Endometrial microvascular endothelial cells (primary cell): Measurements from ENCODE around the gene SLC20A1. TPM values are rescaled to one million over a fixed set of nuclear protein-coding genes. Genes with fewer than 3 reads are reported as not detected.
"Not testable (repeated sequence)": the region's sequence is repeated elsewhere in the genome, so short reads cannot be mapped to it uniquely, and the experiment has no call there.

Experiments
- in situ Hi-C: cut with HindIII; loops from 2 replicates; pipeline ENCODE4 v1.10.0; 2017; ENCODE audit warnings: low sequenced_read_pairs, low pct_unique_long_range_greater_than_20kb; ENCODE audit errors: inconsistent ontology term
- total RNA-seq: library from RNA; depleted of rRNA; stranded (reverse); fragments of >200 nt; gene quantifications from one replicate; pipeline ENCODE4 v1.2.3, GENCODE V29; 2015; ENCODE audit errors: inconsistent ontology term

The SLC20A1 gene, protein sequence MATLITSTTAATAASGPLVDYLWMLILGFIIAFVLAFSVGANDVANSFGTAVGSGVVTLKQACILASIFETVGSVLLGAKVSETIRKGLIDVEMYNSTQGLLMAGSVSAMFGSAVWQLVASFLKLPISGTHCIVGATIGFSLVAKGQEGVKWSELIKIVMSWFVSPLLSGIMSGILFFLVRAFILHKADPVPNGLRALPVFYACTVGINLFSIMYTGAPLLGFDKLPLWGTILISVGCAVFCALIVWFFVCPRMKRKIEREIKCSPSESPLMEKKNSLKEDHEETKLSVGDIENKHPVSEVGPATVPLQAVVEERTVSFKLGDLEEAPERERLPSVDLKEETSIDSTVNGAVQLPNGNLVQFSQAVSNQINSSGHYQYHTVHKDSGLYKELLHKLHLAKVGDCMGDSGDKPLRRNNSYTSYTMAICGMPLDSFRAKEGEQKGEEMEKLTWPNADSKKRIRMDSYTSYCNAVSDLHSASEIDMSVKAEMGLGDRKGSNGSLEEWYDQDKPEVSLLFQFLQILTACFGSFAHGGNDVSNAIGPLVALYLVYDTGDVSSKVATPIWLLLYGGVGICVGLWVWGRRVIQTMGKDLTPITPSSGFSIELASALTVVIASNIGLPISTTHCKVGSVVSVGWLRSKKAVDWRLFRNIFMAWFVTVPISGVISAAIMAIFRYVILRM
- 98.8 TPM for total RNA-seq

DNA sequence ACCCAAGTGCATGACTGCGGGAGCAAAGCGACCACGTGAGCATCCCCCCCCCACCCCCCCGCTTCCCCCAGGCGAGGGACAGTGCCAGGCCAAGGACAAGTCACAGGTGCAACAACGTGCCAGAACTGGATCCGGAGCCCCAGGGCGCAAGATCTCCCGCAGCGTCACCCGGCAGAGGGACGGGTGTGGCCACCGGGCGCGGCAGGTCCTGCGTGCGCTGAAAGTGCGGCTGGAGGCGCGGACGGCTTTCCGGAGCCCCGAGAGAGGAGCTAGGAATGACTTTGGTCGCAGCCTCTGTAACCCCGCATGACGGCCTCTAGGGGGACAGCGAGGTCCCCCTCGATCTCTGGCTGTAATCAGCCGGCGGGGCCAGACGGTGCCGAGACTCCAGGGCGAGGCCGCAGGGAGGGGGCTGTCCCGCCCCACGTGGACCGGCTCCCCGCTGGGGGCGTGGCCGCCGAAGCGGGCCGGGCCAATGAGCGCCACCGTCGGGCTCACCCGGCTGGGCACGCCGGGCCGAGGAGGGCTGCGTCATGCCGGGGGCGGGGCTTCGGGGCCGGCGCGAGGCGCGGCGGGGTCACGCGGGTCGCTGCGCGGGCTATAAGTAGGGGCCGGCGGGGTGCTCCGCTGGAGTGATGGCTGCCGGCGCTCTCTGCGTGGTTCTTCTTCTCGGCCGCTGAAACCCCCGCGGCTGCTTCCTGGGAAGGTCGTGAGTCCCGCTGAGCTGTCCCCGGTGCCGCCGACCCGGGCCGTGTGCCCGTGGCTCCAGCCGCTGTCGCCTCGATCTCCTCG lies at the start of gene SLC20A1:
TSS of gene SLC20A1 (plus strand) at position 630 of the 792 bp plus-strand sequence. CDS start 890 bp downstream, outside the sequence.
- in situ Hi-C loops: loop anchor here (10.0 kb wide), 1 partner anchor 49 kb away; no protein-coding TSS in a partner anchor

DNA sequence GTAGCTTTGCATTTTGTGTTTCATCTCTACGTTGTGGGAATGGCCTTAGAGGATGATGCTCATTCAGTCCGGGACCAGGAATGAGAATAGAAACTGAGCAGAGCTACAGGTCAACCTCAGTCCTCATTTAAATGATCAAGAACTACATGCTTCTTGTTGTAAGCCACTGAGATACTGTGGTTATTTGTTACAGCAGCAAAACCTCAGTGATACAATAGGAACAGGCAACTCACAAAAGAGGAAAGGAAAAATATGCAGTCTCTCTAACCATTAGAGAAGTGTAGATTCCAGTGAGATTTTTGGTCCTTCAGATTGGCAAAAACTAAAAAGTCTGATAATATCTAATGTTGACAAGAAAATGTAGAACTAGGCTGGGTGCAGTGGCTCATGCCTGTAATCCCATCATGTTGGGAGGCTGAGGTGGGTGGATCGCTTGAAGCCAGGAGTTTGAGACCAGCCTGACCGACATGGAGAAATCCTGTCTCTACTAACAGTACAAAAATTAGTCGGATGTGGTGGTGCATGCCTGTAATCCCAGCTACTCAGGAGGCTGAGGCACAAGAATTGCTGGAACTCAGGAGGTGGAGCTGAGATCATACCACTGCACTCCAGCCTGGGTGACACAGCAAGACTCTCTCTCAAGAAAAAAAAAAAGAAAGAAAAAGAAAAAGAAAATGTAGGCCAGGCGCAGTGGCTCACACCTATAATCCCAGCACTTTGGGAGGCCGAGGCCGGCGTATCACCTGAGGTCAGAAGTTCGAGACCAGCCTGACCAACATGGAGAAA lies 48.0 kb upstream of the SLC20A1 start:
- in situ Hi-C loops: no loop called here

DNA sequence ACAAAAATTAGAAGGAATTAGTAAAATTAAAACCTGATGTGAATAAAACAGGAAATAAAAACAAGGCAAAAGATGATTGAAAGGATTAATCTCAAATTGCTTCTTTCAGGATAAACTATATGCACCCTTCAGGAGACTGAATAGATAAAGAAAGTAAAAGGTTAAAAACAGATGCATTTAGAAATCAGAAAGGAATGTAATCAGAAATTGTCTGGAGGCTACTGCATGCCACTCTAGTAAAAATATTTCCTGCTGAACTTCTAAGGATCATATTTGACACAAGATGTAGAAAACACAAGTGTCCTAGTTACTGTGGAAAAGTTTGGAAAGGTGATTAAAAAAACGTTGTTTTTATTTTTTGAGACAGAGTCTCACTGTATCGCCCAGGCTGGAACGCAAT lies 45.1 kb upstream of the SLC20A1 start:
- in situ Hi-C loops: no loop called here

DNA sequence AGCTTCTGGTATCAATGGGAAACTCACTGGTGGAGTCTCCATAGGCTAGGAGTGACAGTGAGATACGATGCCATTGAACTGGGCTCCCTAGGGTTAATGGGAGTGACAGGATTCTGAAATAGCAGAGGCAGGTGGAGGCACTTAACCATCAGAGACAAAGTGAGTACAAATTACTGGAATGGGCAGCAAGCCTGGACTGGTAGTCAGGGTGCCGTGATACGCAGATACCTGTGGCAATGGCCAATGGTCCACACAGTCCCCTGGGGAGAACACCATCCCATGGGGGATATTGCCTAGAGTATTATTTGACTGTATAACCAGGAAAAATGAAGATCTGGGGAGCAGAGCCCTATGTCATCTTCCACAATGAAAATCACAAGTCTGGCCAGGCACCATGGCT lies 44.0 kb upstream of the SLC20A1 start:
- in situ Hi-C loops: no loop called here

GRCh38 chr2:112602917-112603316 lies 42.8 kb upstream of the SLC20A1 start:
- in situ Hi-C loops: no loop called here

- in situ Hi-C loops: no loop called here
Observed at GRCh38 chr2:112603731-112604130, 42.0 kb upstream of the SLC20A1 start.

- in situ Hi-C loops: no loop called here
Observed at GRCh38 chr2:112604952-112605351, 40.8 kb upstream of the SLC20A1 start.

GRCh38 chr2:112605926-112606325 lies 39.8 kb upstream of the SLC20A1 start:
- in situ Hi-C loops: no loop called here

GRCh38 chr2:112606547-112606946 lies 39.2 kb upstream of the SLC20A1 start:
- in situ Hi-C loops: no loop called here

GRCh38 chr2:112607680-112608438 lies 37.9 kb upstream of the SLC20A1 start:
- in situ Hi-C loops: no loop called here

- in situ Hi-C loops: not testable (repeated sequence)
Observed at GRCh38 chr2:112609320-112609719, 36.4 kb upstream of the SLC20A1 start.

DNA sequence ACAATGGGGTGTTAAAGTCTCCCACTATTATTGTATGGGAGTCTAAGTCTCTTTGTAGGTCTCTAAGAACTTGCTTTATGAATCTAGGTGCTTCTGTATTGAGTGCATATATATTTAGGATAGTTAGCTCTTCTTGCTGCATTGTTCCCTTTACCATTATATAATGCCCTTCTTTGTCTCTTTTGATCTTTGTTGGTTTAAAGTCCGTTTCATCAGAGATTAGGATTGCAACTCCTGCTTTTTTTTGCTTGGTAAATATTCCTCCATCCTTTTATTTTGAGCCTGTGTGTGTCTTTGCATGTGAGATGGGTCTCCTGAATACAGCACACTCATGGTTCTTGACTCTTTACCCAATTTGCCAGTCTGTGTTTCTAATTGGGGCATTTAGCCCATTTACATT lies 33.5 kb upstream of the SLC20A1 start:
- in situ Hi-C loops: not testable (repeated sequence)

GRCh38 chr2:112614201-112614840 lies 31.4 kb upstream of the SLC20A1 start:
- in situ Hi-C loops: no loop called here

- in situ Hi-C loops: no loop called here
Observed at GRCh38 chr2:112615051-112615450, 30.7 kb upstream of the SLC20A1 start.

GRCh38 chr2:112615798-112616197 lies 29.9 kb upstream of the SLC20A1 start:
- in situ Hi-C loops: not testable (repeated sequence)

DNA sequence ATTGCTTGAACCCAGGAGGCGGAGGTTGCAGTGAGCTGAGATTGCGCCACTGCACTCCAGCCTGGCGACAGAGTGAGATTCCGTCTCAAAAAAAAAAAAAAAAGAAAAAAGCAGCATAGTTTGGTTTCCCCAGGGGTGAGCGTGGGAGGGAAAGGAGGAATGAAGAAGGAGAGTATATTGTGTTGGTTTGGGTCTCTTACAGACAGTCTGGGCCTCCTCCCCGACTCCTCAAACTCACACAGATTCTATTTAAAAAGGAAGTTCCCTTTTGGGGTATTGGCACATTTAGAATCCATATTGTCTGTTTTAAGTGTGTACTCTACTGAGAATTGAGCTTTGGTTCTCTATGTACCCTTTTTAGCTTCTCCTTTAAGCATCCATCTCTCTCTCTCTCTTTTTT lies 27.4 kb upstream of the SLC20A1 start:
- in situ Hi-C loops: no loop called here

DNA sequence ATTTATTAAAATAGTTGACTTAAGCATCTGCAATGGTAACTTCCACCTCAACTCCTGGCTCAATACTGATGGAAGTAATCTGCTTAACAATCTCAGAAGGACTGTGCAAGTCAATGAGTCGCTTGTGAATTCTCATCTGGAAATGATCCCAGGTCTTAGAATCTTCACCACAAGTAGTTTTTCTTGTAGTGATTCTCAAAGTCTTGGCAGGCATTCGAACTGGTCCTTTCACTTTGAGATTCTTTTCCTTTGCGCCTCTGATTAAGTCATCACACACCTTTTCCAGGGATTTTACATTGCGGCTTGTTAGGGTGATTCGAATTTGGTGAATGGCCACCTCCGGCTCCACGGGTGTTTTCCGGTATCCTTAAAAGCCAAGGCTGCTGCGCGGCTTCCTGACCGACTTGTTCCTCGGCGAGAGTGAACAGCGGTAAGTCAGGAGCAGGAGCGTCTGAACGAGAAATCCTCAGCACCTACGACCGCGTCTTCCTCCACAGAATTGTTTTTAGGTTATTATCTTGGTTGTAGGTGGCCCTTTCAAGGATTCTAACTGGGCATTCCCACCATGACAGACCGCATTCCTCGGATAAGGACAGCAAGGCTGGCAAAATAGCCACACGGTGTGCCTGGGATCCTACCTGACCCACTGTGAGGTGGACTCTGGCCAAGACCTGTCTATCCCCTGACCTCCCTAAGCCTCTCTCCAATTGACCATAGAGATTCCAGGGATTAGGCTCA lies 23.8 kb upstream of the SLC20A1 start:
- in situ Hi-C loops: no loop called here
